GM21737 (cell line): ENCODE measurements around the gene ZIK1.

Source experiments
- ATAC-seq: cut with Tn5 transposase; IDR thresholded peaks from one replicate; pipeline ENCODE4 v1.9.1; 2021; ENCODE audit warnings: mild to moderate bottlenecking, moderate library complexity; ENCODE audit not compliant: unreplicated experiment

Gene ZIK1

DNA sequence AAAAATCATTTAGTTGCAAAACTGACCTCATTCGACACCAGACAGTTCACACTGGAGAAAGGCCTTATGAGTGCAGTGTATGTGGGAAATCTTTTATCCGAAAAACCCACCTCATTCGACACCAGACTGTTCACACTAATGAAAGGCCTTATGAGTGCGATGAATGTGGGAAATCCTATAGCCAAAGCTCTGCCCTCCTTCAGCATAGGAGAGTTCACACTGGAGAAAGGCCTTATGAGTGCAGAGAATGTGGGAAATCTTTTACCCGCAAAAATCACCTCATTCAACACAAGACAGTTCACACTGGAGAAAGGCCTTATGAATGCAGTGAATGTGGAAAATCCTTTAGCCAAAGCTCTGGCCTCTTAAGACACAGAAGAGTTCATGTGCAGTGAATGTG is 23.0 kb downstream of the ZIK1 start:
- no peak for ATAC-seq

DNA sequence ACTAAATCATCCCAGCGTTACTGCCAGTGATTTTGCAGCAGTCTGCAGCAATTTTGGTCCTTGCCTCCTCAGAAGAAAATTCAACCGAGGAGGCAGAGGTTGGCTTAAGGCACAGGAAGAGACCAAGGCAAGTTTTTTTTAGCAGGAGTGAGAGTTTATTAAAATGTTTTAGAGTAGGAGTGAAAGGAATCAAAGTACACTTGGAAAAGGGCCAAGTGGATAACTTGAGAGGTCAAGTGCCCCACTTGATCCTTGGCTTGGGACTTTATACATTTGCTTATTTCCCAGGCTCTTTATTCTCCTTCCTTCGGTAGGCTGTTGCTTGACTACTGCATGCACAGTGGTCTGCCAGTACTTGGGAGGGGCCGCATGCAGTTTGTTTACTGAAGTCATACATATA is 27.2 kb downstream of the ZIK1 start:
- ATAC-seq: no peak

DNA sequence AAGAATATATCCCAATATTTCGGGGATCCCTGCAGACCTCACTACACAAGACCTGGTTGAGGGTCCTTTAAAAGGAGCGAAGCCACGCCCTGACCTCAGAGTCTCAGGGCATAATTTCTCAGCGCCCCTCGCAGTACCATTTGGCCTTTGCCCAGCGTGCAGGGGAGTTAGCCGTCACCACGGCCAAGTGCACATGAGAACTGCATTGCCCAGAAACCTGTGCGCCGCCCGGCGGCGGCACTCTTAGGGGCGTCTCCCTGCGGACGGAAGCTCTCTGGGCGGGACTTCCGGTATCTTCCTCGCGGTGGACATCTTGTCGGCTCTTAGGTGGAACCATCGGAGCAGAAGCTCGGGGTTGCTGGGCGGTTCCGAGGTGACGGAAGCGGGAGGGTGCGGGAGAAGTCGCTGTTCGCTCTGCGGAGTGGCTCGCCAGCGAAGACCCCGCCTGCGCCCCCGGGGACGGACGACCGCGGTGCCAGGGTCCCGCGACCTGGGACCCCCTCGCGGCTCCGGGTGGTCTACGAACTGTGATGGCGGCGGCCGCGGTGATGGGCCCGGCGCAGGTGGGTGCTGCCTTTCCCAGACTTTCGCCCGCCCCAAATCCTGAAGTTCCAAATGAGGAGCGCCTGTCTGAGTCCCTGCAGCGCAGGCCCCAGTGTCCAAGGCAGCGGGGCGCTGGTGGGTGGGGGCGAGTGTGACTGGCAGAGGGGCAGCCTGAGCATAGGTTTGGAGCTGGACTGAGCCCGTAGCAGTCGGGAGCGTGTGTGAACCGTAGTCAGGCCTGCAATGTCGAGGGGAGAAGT is 30.2 kb downstream of the ZIK1 start, which contains the start of gene ZNF134:
TSS of gene ZNF134 (plus strand) at position 302 of the 803 bp plus-strand sequence. CDS start 5,227 bp downstream, outside the sequence.
- peak; percentile 91 for ATAC-seq

DNA sequence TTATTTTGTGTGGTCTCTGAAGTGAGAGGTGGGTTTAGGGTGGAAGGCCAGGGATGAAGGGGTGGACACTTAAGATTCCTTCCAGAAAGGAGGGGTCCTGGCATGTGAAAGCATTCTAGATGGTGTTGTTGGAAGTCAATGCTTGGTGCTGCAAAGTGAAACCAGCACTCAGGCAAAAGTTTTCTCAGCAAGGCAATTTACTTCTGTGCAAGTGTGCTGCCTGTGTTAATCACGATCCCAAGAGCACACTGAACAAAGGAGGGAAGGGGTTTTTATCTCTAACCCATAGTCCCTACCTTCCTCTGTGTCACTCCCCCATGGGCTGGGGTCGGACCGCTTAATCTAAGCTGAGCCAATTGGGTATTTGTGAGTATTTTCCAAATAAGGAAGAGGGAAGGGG is 31.4 kb downstream of the ZIK1 start:
- no peak for ATAC-seq

DNA sequence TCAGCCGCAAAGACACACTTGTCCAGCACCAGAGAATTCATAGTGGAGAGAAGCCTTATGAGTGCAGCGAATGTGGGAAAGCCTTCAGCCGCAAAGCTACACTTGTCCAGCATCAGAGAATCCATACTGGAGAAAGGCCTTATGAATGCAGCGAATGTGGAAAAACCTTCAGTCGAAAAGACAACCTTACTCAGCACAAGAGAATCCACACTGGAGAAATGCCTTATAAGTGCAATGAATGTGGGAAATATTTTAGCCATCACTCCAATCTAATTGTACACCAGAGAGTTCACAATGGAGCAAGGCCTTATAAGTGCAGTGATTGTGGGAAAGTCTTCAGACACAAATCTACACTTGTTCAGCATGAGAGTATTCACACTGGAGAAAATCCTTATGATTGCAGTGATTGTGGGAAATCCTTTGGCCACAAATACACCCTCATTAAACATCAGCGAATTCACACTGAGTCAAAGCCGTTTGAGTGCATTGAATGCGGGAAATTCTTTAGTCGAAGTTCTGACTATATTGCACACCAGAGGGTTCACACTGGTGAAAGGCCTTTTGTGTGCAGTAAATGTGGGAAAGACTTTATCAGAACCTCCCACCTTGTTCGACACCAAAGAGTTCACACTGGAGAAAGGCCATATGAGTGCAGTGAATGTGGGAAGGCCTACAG is 36.9 kb downstream of the ZIK1 start:
- ATAC-seq: no peak

DNA sequence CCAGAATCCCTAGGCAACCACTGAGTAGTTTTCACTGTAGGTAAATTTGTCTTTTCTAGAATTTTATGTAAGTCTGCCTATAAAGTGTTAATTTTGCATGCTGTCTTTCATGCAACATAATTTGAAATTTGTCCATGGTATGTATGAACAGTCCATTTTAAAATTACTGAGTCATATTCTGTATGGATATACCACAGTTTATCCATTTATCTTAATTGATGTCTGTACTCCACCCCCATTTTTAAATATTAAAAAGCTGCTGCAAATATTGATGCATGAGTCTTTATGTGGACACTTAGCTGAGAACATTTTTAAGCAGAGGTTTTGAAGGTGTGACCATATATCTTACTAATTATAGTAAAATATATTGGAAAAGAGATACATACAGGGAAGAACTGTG is 39.1 kb downstream of the ZIK1 start:
- ATAC-seq: no peak

DNA sequence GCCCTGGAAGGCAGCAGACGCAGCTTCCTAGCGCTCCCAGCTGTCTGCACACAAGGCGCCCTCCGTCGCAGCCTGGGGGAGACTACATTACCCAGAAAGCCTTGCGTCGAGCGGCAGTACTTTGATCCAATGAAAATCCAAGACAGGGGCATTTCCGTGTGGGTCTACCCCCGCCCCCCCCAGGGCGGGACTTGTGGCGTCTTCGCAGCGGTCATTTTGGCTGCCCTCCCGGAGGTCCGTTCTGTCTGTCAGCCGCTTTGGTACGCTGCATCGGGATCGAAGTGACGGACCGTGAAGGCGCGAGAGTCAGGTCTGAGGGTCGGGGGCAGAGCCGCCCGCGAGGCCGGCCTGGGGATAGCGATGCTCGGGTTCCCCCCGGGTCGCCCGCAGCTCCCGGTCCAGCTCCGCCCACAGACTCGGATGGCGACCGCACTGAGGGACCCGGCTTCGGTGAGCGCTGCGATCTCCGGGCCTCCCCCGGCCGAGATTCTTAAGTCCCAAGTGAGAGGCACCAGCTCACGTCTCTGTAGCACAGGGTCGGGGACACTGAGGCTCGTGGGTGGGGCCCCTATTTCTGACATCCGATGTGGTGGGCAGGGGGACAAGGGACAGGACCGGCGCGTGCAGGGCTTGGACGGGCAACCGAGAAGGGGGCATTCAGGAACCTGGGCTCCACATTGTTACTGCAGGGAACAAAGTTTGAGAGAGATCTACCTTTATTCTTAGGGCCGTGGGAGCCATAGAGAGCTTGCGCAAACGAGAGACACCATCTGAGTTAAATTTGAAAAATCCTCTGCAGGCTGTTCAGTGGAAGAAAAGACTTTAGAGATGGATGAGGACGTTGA is 49.3 kb downstream of the ZIK1 start, which contains the start of gene ZNF211:
TSS of gene ZNF211 (plus strand) at position 182 of the 845 bp plus-strand sequence. CDS start at position 361, 179 bp downstream.
- peak; percentile 95 for ATAC-seq

DNA sequence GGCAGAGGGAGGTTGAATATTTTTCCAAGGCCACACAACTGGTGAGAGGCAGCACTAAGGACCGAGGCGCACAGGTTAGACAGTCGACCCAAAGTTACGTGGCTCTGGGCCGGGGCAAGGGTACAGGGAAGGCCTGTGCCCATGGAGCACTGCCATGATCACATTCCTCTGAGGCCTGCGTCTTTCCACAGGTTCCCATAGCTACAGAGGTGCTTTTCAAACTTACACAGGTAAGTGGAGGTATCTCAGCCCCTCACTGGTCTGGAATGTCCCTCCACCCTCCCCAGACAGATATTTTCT is 49.8 kb downstream of the ZIK1 start:
- ATAC-seq: no peak

DNA sequence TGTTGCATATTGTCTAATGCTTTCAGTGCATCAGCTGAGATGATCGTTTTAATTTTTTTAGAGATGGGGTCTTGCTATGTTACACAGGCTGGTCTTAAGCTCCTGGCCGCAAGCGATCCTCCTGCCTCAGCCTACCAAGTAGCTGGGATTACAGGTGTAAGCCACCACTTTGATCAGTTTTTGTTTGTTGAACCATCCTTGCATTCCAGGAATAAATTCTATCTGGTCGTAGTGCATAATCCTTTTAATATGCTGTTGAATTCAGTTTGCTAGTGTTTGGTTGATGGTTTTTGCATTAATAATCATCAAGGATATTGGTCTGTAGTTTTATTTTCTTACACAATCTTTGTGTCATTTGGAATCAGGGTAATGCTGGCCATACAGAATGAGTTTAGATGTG is 53.4 kb downstream of the ZIK1 start:
- no peak for ATAC-seq

DNA sequence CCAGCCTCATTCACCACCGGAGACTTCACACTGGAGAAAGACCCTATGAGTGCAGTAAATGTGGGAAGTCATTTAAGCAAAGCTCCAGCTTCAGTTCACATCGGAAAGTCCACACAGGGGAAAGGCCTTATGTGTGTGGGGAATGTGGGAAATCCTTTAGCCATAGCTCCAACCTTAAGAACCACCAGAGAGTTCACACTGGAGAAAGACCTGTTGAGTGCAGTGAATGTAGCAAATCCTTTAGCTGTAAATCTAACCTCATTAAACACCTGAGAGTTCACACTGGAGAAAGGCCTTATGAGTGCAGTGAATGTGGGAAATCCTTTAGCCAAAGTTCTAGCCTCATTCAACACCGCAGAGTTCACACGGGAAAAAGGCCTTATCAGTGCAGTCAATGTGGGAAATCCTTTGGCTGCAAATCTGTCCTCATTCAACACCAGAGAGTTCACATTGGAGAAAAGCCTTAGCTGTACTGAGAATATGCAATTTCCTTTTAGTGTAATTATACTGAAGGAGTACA is 57.8 kb downstream of the ZIK1 start:
- no peak for ATAC-seq

DNA sequence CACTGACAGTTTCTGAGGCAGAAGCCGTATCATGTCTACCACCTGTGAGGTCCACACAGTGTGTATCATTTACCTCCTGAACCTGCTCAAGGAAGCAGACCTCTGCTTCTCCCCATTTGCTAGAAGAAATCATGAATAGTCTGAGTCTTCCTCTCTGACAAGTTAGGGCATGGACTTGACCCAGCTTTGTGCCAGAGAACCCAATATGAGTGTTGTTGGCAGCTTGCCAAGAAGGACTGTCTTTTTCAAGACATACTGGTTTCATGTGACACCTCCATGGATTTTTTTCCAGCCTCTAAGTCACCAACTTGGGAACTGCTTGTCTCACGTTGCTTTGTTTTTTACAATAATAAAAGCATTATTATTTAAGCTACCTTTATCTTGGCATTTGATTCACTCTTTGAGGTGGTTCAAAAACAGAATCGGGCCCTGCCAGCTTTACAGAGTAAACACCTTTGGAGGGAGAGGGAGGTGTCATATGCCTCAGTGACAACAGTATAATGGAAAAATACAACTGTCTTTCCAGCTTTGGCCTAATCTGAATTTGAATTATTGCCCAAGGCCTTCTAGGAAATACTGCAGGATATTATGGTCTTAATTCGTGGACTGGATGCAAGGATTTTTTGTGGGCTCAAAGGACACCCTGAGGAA is 58.6 kb downstream of the ZIK1 start:
- no peak for ATAC-seq
